GM13977 (cell line): ENCODE results near the gene ENSA.
A peak's percentile ranks its signal among the peaks of the same experiment; 100 is the strongest.
"Not testable (repeated sequence)": the region's sequence is repeated elsewhere in the genome, so short reads cannot be mapped to it uniquely, and the experiment has no call there.

ENCODE experiments used
- DNase-seq: peaks from one replicate; pipeline ENCODE4 v3.0.0; 2012; ENCODE audit warnings: low spot score
- in situ Hi-C: fragments of 300-500 bp; cut with MboI; formaldehyde crosslinking; loops from one replicate; pipeline ENCODE4 v1.12.0; 2022; ENCODE audit warnings: low sequenced_read_pairs, low pct_unique_long_range_greater_than_20kb, mixed read lengths, inconsistent platforms; ENCODE audit not compliant: unreplicated experiment
- TF ChIP-seq, protein P1 (sequence below): IDR thresholded peaks from 2 replicates; pipeline ENCODE4 v1.5.1; 2012; ENCODE audit warnings: mild to moderate bottlenecking, control low read depth; ENCODE audit not compliant: insufficient read depth; ENCODE audit errors: extremely low read depth, missing control alignments

Gene ENSA

GRCh38 chr1:150596976-150597375, 32.4 kb downstream of the ENSA start:
- in situ Hi-C loops: no loop called here
- TF ChIP-seq, protein P1, sequence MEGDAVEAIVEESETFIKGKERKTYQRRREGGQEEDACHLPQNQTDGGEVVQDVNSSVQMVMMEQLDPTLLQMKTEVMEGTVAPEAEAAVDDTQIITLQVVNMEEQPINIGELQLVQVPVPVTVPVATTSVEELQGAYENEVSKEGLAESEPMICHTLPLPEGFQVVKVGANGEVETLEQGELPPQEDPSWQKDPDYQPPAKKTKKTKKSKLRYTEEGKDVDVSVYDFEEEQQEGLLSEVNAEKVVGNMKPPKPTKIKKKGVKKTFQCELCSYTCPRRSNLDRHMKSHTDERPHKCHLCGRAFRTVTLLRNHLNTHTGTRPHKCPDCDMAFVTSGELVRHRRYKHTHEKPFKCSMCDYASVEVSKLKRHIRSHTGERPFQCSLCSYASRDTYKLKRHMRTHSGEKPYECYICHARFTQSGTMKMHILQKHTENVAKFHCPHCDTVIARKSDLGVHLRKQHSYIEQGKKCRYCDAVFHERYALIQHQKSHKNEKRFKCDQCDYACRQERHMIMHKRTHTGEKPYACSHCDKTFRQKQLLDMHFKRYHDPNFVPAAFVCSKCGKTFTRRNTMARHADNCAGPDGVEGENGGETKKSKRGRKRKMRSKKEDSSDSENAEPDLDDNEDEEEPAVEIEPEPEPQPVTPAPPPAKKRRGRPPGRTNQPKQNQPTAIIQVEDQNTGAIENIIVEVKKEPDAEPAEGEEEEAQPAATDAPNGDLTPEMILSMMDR: no peak

GRCh38 chr1:150596095-150596892, 33.1 kb downstream of the ENSA start:
- TF ChIP-seq, protein P1: no peak
- in situ Hi-C loops: no loop called here
- no peak for DNase-seq

More at GRCh38 chr1:150596976-150597375, 32.4 kb downstream of the ENSA start:
- DNase-seq: no peak

DNA sequence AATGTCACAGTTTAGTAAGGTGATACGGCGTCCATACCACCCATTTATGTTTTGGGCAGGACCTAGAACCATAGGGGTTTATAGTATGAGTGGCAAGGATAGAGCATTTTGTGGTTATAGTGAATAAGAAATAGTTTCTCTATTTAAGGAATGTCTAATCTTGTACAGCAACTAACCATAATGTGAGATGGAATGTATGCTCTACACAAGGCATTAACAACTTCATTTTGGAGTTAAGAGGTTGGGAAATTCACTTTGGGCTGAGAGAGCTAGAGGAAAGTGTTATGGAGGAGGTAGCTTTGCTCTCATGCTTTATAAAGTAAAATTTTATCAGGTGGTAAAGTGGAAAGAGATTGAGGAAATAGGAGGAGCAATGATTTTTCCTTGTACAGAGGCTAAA, 47.0 kb downstream of the ENSA start:
- DNase-seq: no peak
- TF ChIP-seq, protein P1: no peak
- in situ Hi-C loops: no loop called here

DNA sequence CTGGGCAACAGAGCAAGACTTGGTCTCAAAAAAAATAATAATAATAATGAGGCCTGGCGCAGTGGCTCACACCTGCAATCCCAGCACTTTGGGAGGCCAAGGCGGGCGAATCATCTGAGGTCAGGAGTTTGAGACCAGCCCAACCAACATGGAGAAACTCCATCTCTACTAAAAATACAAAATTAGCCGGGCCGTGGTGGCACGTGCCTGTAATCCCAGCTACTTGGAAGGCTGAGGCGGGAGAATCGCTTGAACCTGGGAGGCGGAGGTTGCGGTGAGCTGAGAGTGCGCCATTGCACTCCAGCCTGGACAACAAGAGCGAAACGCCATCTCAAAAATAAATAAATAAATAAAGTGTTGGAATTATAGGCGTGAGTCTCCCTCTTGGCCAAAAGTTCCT, 47.5 kb downstream of the ENSA start:
- DNase-seq, in situ Hi-C loops: not testable (repeated sequence)

- in situ Hi-C loops, DNase-seq: not testable (repeated sequence)
These were observed 48.0 kb downstream of the ENSA start for GRCh38 chr1:150581437-150581836.

GRCh38 chr1:150580966-150581365, 48.4 kb downstream of the ENSA start:
- DNase-seq, in situ Hi-C loops: not testable (repeated sequence)

- TF ChIP-seq, protein P1: no peak
- no peak for DNase-seq
- in situ Hi-C loops: no loop called here
These were observed 49.3 kb downstream of the ENSA start for GRCh38 chr1:150579945-150580642.

DNA sequence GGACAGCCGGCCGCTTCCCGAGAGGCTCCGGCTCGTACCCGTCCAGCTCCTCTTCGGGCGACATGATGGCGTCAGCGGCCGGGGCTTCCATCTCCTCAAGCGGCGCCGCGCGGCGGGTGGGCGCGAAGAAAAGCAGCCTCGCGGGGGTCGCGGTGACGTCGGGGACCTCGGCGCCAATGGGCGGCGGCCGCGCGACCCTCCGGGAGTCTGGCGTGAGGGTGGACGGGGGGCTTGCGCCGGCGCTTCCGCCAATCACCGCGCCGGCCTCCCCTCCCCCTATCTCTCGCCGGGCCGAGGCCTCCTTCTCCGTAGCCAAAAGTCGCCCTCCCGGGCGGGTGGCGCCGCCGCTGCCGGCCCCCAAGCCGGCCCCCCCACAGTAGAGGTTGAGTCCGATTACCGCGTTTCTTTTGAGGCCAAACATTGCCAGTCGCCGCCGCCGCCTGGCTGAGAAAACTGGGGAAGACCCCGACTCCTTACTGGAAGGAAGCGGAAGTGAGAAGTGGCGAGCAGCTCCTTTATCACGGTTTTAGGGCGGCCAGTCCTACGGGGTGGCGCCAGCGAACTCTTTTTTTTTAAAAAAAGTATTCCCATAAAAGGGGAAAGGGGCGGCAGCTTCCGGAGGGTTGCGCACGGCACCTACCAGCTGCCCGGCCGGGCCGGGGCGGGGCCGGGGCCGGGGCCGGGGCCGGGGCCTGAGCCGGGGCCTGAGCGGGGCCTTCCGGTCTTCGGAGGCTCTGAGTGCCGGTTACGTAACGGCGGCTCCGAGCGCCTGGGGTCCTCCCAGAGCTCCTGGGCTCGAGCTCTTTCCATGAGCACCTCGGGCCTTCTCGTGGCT, 50.1 kb downstream of the ENSA start, which contains the start of gene MCL1:
Gene MCL1, minus strand, starts transcription at position 501 of the 835 bp plus-strand sequence. Its CDS starts 80 bp downstream, at position 421.
- in situ Hi-C loops: no loop called here
- TF ChIP-seq, protein P1: no peak
- peak; percentile 97 for DNase-seq
